ENCODE results near the gene RAB11FIP2.

RAB11FIP2 gene

GRCh38 chr10:118045837-118046394, 825 bp downstream of the RAB11FIP2 start (continued):
- TF ChIP-seq ZNF391 (tag by site-specific recombination; IDR thresholded peaks at IDR 0.05; ENCODE audit: borderline replicate concordance, low read depth) (no peak), ZNF184 (tag by site-specific recombination; IDR thresholded peaks at IDR 0.05) (no peak), ZNF580 (tag by site-specific recombination; IDR thresholded peaks at IDR 0.05) (no peak), ZNF398 (tag by site-specific recombination; IDR thresholded peaks at IDR 0.05) (no peak), ZNF324 (tag by site-specific recombination; IDR thresholded peaks at IDR 0.05) (no peak), ZNF121 (tag by site-specific recombination; IDR thresholded peaks at IDR 0.05) (no peak), ZNF473 (tag by site-specific recombination; IDR thresholded peaks at IDR 0.05) (no peak), ZNF133 (tag by site-specific recombination; IDR thresholded peaks at IDR 0.05) (no peak), ZNF140 (tag by site-specific recombination; IDR thresholded peaks at IDR 0.05) (no peak), ZNF132 (tag by site-specific recombination; IDR thresholded peaks at IDR 0.05; ENCODE audit: borderline replicate concordance) (no peak), MZF1 (tag by site-specific recombination; IDR thresholded peaks at IDR 0.05; ENCODE audit: borderline replicate concordance) (no peak), GLI2 (tag by site-specific recombination; IDR thresholded peaks at IDR 0.05; ENCODE audit: borderline replicate concordance, low read depth) (no peak), MYNN (tag by site-specific recombination; IDR thresholded peaks at IDR 0.05; ENCODE audit: borderline replicate concordance) (no peak), ZBTB48 (tag by site-specific recombination; IDR thresholded peaks at IDR 0.05) (no peak), CTCF (tag by site-specific recombination; IDR thresholded peaks at IDR 0.05) (no peak), TCF7L2 (IDR thresholded peaks at IDR 0.05; ENCODE audit: borderline replicate concordance, low read depth, low read length) (no peak), ZNF169 (tag by site-specific recombination; IDR thresholded peaks at IDR 0.05) (no peak), ZNF16 (tag by site-specific recombination; IDR thresholded peaks at IDR 0.05; ENCODE audit: low read depth) (no peak), ZBTB26 (tag by site-specific recombination; optimal IDR thresholded peaks at IDR 0.05) (no peak), IKZF3 (tag by site-specific recombination; IDR thresholded peaks at IDR 0.05) (peak; percentile 23; the same call in 1 of the 2 replicates), ZBTB1 (tag by site-specific recombination; IDR thresholded peaks at IDR 0.05) (no peak), ZXDB (tag by site-specific recombination; IDR thresholded peaks at IDR 0.05) (peak; percentile 78; the same call in 1 of the 2 replicates), ZNF585B (tag by site-specific recombination; IDR thresholded peaks at IDR 0.05) (no peak), ZNF513 (tag by site-specific recombination; IDR thresholded peaks at IDR 0.05) (no peak), ZNF426 (tag by site-specific recombination; IDR thresholded peaks at IDR 0.05) (no peak), ZNF791 (tag by site-specific recombination; IDR thresholded peaks at IDR 0.05) (no peak), ZNF18 (tag by site-specific recombination; IDR thresholded peaks at IDR 0.05) (no peak), ZNF274 (IDR thresholded peaks at IDR 0.05; ENCODE audit: low read length) (no peak), ZNF274 (tag by site-specific recombination; IDR thresholded peaks at IDR 0.05; ENCODE audit: borderline replicate concordance) (no peak), ZNF214 (tag by site-specific recombination; IDR thresholded peaks at IDR 0.05; ENCODE audit: borderline replicate concordance) (no peak)
